HG03039 (cell line): Measurements from ENCODE around the gene PTCD2.
"Not testable (repeated sequence)": the region's sequence is repeated elsewhere in the genome, so short reads cannot be mapped to it uniquely, and the experiment has no call there.

Source experiments
- ATAC-seq: cut with Tn5 transposase; IDR thresholded peaks from one replicate; pipeline ENCODE4 v1.9.1; 2021; ENCODE audit warnings: mild to moderate bottlenecking, moderate library complexity; ENCODE audit not compliant: unreplicated experiment

The PTCD2 gene

DNA sequence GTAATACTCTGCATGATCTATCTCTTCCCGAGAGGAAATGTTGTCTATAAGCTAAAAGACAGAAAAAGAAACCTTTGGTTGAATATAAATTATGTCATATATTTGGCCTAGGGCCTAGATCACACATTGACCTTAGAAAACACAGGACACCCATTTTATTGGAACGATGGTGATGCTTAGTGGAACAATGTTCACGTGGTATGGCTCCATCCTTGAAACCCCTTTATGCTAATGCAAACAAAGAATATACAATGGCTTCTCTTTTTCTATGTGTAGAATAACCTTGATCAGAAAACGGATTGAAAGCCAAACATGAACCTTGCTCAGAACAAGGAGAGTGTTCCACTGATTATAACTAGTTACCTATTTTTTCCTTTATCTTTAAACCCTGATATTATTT, 24.6 kb upstream of the PTCD2 start:
- ATAC-seq, result no peak

DNA sequence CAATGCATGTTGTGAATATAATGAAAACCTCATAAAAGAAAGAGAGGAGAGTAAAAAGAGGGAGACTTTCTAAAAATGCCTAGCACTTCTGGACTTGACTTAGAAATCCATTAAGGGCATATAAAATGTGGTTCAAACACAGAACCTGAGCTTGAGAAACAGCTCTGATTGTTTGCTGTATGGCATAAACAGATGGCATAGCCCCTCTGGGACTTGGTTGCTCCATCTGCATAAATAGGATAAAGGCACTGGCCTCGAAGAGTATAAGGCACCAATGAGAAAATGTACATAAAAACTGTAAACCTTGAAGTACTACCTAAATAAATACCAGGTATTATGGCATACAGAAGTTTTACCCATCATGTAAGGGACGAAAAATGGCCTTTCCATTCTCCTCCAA, 23.9 kb upstream of the PTCD2 start:
- no peak for ATAC-seq

GRCh38 chr5:72298136-72298535, 22.0 kb upstream of the PTCD2 start:
- ATAC-seq, result not testable (repeated sequence)

- ATAC-seq, result no peak
Measured at GRCh38 chr5:72298711-72299110, 21.5 kb upstream of the PTCD2 start.

DNA sequence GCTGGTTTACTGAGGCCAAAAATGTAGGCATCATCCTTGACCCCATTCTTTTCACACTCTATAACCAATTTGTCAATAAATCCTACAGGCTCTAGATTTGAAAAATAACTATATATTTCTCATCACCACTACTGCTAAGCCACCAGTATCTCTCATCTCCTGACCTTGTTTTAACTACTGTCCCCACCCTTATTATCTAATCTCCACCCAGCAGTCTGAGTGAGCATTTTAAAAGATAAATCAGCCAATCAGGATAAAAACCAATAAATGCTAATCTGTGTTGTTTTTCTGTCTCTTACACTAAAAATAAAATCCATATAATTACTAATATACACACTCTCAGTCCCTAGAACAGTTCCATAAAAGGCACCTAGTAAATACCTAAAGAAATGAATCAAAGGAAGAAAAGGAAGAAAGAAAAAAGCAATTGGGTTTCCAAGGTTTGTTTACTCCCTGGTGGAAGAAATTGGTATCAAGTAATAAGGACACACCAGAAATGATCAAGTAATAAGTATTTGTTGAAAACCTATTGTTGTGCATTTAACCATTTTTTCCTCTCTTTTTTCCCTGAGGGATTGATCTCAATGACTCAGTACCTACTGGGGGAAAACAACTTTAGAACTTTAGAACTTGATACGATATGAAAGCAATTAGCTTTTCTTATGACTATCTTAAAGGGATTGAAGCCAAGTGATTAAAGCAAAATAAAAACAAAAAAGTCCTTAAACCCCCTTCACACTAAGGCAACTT, 19.4 kb upstream of the PTCD2 start:
- no peak for ATAC-seq

DNA sequence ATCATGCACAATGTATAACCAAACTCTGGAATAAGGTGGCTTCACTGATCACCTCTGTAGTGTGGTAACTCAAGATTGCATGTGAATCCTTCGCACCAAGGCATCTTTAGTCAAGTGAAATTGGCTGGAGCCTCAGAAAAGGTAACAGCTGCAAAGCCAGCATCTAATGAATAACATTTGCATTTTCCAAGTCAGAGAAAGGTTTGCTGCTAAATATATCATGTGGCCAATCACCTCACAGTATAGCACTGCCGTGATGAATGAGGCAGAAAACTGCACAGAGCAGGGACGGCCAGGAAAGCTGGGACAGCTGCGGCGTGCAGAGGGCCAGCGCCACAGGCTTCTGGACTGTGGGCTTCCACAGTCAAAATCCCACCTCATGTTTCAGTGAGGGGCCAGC, 18.6 kb upstream of the PTCD2 start:
- ATAC-seq, result peak; percentile 44

DNA sequence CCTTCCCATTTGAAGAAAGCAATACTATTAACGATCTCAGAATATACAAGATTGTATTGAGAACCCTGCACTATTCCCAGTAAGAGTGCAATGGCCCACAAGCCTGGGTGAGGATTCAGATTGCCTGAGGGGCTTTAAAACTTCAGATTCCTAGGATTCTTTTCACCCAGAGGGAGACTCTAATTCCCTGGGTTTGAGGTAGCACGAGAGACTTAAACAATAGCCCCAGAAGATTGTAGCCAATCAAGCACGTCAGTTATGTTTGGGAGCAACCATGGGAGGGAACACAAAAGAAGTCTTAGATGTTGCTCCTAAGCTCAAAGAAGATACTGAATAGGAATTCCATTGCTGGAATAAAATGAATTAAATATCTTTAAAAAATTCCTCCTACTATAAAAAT, 18.0 kb upstream of the PTCD2 start:
- ATAC-seq, result no peak

DNA sequence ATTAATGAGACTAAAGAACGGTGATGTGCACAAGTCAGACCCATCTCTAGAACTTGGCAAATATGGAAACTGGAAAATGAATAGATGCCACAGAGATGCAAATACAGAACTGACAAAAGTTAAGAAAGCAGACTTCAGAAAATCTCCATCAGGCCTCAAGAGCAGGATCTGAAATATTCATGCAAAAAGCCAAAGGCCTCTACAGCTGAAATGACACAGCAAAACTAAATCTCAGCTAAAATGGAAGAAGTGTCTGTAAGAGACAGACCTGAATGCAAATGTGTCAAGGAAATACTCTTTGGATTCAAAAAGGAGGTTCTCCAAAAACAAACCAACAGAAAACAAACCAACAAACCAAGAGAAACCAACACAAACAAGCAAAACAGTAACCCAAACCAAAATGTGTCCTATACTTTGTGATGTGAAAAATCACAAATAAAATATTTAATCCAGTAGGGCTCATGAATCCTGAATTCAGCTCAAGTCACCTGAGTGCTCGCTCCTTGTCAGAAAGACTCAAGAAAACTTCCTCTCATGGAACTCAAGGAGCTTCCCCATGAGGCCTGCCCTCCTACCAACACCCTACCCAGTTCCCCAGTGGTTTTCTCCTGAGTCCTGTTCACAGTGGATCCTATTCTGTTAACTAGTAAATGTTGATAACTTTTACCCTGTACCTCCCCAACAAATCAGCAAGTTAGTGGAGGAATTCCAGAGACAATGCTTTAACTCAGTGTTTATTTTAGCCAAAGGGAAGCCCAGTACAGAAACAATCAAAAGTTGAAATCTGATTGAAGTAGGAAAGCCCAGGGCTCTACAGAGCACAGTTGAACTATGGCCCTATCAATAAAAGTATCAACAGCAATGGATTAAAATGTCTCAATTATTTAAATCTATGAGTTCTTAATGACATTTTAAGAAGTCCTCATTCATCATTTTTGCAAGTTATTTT, 14.7 kb upstream of the PTCD2 start:
- no peak for ATAC-seq

- ATAC-seq, result no peak
Measured at GRCh38 chr5:72307573-72307967, 12.6 kb upstream of the PTCD2 start.

- ATAC-seq, result peak; percentile 89
Measured at GRCh38 chr5:72307968-72308852, 12.0 kb upstream of the PTCD2 start.

DNA sequence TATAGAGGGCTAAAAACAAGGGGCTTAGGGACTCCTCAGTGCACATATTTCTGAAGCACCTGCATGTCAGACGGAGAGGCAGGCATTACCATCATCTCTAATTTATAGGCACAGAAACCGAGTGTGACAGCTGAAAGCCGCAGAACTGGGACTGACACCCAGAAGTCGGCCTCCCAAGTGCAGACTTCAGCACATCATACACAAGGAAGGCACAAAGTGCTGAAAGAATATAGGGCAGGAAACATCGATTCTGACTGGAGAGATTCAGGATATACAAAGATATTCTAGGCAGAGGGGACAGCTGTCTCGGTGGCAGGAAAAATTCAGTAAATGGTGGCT, 11.4 kb upstream of the PTCD2 start:
- ATAC-seq, result no peak

DNA sequence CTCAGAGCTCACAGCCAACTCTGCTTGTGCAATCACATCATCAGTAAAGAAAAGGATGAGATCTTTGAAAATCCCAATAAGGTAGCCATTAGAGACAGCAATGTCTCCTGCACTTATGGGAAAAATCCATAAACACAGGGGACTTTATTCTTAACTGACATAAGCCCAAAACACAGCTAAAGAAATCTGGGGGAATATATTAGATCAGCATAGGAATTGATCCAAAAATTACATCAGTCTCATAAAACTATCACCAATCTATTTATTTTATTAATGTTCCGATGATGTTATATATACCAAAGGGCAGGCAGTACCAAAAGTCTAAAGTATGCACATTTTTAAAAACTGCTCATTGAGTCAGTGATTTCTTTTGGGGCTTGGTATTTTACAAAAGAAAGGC, 7.0 kb upstream of the PTCD2 start:
- no peak for ATAC-seq

GRCh38 chr5:72314571-72315172, 5.5 kb upstream of the PTCD2 start:
- ATAC-seq, result no peak

- ATAC-seq, result not testable (repeated sequence)
Measured at GRCh38 chr5:72319435-72319975, 668 bp upstream of the PTCD2 start.

GRCh38 chr5:72324189-72324825, 4.1 kb downstream of the PTCD2 start:
- no peak for ATAC-seq

DNA sequence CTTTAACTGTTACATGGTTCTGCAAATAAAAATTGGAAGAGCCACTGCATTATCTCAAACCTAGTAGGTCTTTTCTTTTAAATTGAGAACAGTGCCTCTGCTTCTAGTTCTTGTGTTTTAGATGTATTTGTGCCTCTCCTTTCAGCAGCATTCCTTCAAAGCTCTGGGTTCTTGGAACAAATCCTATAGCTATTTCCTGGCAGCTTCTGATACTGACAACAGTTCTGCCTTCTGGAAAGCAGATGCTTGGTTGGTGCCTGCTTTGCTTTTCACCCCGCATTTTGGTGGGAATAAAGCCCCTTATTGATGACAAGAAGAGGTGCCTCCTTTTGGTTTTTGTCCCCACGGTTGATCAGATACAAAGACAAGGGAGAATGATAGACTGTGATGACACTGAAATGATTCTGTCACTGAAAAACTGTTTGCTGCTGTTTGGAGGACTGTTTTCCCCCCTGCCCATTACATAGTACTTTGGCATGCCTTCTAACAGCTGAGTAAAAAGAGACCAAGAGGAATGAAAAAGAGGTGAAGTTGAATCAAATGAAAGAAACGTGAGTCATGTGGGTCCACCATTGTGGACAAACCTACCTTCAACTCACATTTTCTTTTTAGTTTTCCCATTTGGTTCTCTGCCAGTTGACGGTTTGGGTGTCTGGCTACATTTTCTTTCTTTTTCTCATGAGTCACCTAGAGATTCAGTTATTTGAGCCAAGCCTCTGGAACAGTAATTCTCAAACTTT, 5.6 kb downstream of the PTCD2 start:
- no peak for ATAC-seq

DNA sequence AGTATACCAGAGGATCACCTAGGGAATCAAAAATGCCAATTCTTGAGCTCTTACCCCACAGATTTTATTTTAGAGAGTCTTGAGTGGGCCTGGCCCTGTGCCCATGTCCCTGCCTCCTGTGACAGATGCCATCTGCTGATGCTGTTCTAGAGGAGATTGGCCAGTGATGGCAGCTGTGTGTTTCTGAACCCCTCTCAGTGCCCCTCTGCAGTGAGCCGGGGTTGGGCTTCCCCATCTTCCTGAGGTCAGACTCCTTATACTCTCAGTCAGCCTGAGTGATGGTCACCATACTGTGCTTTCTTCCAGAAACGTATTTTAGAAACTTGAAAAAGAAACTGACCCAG, 6.1 kb downstream of the PTCD2 start:
- ATAC-seq, result no peak

DNA sequence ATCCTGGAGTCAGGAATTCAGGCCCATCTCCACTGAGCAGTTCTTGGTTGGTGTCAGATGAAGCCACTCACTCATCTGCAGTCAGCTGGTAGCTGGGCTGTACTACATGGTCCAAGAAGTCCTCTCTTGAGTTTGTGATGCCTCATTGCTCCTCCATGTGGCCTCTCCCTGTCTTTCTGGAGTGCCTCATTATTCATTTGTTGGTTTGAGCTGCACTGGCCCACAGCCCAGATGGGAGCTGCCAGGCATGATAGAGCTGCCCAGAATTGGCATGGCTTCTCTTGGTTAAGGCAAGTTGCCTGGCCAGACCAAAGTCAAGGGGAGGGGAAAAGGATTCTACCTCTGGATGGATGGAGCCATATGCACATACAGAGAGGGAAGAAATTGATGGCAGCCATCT, 8.0 kb downstream of the PTCD2 start:
- ATAC-seq, result no peak

GRCh38 chr5:72330712-72331111, 10.5 kb downstream of the PTCD2 start:
- no peak for ATAC-seq

- no peak for ATAC-seq
Measured at GRCh38 chr5:72337159-72337558, 17.0 kb downstream of the PTCD2 start.
